Activated CD4-positive, alpha-beta T cell treated with anti-CD3 and anti-CD28 coated beads, Interleukin-2, amount 10 ng/mL, durations not matched to agents 7 days and 5 days (primary cell): Measurements from ENCODE around the gene TEAD2. TPM values are rescaled to one million over a fixed set of nuclear protein-coding genes. Genes with fewer than 3 reads are reported as not detected.

ENCODE experiments used
- CTCF ChIA-PET: fragments of 350-600 bp; sonication (Branson Sonifier 250); formaldehyde crosslinking; loops from one replicate; lab custom pipeline; 2021; ENCODE audit warnings: antibody characterized with exemption; lab: Charles Lee
- POLR2A ChIA-PET: fragments of 350-600 bp; sonication (Branson Sonifier 250); formaldehyde crosslinking; loops from one replicate; lab custom pipeline; 2021; ENCODE audit warnings: antibody characterized with exemption; lab: Charles Lee
- DNase-seq: peaks from one replicate; pipeline ENCODE4 v3.0.0-alpha.2; 2020
- H3K27ac Mint-ChIP-seq: one replicate; pipeline ENCODE4 v1.8.0; 2021; ENCODE audit warnings: mild to moderate bottlenecking, moderate library complexity, mixed read lengths
- H3K27me3 Mint-ChIP-seq: one replicate; pipeline ENCODE4 v1.8.0; 2021; ENCODE audit warnings: mixed read lengths
- H3K36me3 Mint-ChIP-seq: one replicate; pipeline ENCODE4 v1.8.0; 2021; ENCODE audit warnings: low read depth, mixed read lengths
- H3K4me1 Mint-ChIP-seq: one replicate; pipeline ENCODE4 v1.8.0; 2021; ENCODE audit warnings: mixed read lengths
- H3K4me3 Mint-ChIP-seq: one replicate; pipeline ENCODE4 v1.8.0; 2021; ENCODE audit warnings: mild to moderate bottlenecking, moderate library complexity, mixed read lengths
- H3K9me3 Mint-ChIP-seq: one replicate; pipeline ENCODE4 v1.8.0; 2021; ENCODE audit warnings: mixed read lengths
- total RNA-seq, 2 experiments: library from RNA; stranded (reverse); gene quantifications; one replicate each; pipeline ENCODE4 v1.2.3, GENCODE V29; 2021

Gene TEAD2
- total RNA-seq, 2 experiments from 2014 or later = not detected

DNA sequence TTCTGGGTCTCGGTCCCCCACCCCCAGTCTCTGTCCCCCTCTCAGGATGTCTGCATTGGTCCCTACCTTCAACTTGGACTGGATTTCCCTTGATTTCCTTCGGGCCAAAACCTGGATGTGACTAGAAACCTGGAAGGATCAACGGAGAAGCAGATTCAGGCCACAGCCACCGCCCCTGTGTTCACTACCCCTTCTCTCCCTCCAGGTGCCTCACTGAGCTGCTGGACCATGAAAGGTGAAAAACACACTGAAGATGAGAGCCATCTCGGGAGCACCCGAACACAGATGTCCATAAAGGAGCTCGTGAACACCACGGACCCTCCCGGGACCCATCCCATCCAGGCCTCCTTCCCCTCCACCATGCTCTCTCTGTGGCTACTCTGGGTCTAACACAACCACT, 5.0 kb downstream of the TEAD2 start:
- no peak overlapping the region for H3K4me3 Mint-ChIP-seq
- no peak overlapping the region for H3K27ac Mint-ChIP-seq
- no peak for DNase-seq
- peaks cover 23% of the 10 kb centered on the region for H3K4me1 Mint-ChIP-seq
- peaks cover 36% of the 10 kb centered on the region for H3K27me3 Mint-ChIP-seq
- ChIA-PET POLR2A (no interaction called here), CTCF (interaction anchor here (3.7 kb wide), 1 partner anchor 29 kb away, joined by 10 read pairs; no protein-coding TSS in a partner anchor)
- no peaks in the 10 kb centered on the region for H3K9me3 Mint-ChIP-seq
- no peaks in the 10 kb centered on the region for H3K36me3 Mint-ChIP-seq

DNA sequence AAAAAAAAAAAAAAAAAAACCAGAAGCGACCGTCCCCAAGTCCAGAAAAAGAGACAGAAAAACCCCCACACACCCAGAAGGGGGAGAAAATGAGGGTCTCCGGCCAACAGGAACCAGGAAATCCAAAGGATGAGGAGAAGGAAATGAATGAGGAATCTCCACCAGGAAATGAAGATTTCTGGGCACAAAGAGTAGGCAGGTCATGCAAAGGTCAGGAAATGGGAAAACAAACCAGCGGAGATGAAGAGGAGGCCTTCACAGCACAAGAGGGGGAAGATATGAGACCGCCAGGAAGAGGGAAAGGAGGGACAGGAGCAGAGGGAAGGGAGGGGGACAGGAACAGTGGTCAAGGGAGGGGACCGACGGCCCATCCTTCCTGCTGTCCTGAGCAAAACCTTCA, 5.8 kb downstream of the TEAD2 start:
- POLR2A ChIA-PET = no interaction called here

DNA sequence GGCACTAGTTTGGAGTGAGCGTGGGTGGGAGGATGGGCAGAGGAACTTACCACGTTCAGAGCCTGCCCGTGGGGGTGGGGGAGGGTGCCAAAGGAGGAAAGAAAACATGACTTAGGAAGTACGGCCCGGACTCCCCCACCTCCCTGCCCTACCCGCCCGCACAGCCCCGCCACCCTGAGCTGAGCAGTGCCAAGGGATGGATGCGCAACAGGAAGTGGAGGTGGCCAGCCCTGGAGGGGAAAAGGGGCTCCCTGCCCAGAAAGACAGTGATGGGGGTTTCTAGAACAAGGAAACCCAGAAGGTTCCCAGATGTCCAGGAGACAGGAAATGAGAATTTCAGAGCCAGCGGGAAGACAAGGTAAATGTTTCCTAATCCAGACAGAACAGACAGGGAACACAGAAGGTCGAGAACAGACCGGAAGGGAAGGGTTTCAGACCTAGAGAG, 6.3 kb downstream of the TEAD2 start:
- Mint-ChIP-seq H3K27ac (no peak overlapping the region), H3K27me3 (peaks cover 25% of the 10 kb centered on the region), H3K4me3 (no peak overlapping the region), H3K9me3 (no peaks in the 10 kb centered on the region), H3K36me3 (no peaks in the 10 kb centered on the region), H3K4me1 (peaks cover 14% of the 10 kb centered on the region)
- ChIA-PET POLR2A (no interaction called here), CTCF (no interaction called here)
- DNase-seq = no peak

More for the DNA sequence above, 5.8 kb downstream of the TEAD2 start:
- Mint-ChIP-seq H3K27ac (no peak overlapping the region), H3K4me3 (no peak overlapping the region), H3K27me3 (peaks cover 29% of the 10 kb centered on the region), H3K36me3 (no peaks in the 10 kb centered on the region), H3K9me3 (no peaks in the 10 kb centered on the region), H3K4me1 (peaks cover 16% of the 10 kb centered on the region)
- CTCF ChIA-PET = no interaction called here
- no peak for DNase-seq

DNA sequence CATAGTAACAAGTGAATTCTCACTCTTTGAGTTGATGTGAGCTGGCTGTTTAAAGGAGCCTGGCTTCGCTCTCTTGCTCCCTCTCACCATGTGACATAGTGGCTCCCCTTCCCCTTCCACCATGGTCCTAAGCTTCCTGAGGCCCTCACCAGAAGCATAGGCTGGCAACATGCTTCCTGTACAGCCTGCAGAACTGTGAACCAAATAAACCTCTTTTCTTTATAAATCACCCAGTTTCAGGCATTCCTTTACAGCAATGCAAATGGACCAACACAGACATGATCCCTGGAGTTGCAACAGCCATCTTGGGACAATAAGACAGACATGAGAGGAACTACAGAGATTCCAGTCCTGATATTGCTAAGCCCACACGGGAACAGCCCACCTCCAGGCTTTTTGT, 12.6 kb downstream of the TEAD2 start:
- H3K36me3 Mint-ChIP-seq = no peaks in the 10 kb centered on the region
- H3K9me3 Mint-ChIP-seq = peaks cover 3% of the 10 kb centered on the region
- H3K27ac Mint-ChIP-seq = no peak overlapping the region
- H3K4me3 Mint-ChIP-seq = no peak overlapping the region
- no peak for DNase-seq
- POLR2A ChIA-PET = no interaction called here
- CTCF ChIA-PET = no interaction called here
- H3K4me1 Mint-ChIP-seq = no peaks in the 10 kb centered on the region
- H3K27me3 Mint-ChIP-seq = peaks cover 4% of the 10 kb centered on the region

DNA sequence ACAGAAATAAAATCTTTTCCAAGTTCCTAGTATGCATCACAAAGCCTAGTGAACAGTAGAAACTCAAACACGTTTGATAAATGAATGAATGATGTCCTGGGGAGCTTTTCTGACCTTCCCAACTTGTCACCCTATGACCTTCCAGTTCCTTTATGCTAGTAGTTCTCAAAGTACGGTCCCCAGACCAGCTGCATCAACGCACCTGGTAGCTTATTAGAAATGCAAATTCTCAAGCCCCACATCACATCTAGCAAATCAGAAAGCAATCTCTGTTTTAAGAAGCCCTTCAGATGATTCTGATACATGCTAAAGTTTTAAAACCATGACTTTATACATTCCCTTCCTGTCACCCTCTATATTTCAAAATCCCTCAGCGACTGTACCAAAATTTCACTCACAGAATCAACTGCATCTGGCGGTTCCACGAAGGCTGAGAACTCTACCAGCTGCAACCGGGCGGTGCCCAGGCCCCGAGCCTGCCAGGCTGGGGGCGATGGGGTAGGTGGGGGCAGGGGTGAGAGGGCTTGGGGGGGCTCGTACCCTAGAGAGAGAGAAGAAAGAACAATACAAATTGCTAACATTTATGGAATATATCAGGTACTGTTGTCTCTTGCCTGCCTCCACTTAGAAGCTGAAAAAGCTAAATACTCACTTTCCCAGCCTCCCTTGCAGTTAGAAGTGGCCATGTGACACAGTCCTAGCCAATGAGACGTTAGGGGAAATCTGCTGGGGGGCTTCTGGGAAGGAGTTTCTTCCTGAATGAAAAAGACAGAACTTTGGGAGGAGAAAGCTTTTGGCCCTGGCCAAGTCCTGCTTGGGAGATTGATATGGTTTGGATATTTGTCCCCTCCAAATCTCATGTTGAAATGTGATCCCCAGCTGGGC, 13.7 kb downstream of the TEAD2 start:
- peaks cover 3% of the 10 kb centered on the region for H3K27me3 Mint-ChIP-seq
- no peak overlapping the region for H3K27ac Mint-ChIP-seq
- no peak for DNase-seq
- H3K4me3 Mint-ChIP-seq = no peak overlapping the region
- peaks cover 3% of the 10 kb centered on the region for H3K9me3 Mint-ChIP-seq
- H3K36me3 Mint-ChIP-seq = no peaks in the 10 kb centered on the region
- no peaks in the 10 kb centered on the region for H3K4me1 Mint-ChIP-seq
- ChIA-PET CTCF (interaction anchor here (0.6 kb wide), 1 partner anchor 20 kb away, joined by 5 read pairs; no protein-coding TSS in a partner anchor), POLR2A (interaction anchor here (0.6 kb wide), 1 partner anchor 350 kb away, joined by 5 read pairs; no protein-coding TSS in a partner anchor)

DNA sequence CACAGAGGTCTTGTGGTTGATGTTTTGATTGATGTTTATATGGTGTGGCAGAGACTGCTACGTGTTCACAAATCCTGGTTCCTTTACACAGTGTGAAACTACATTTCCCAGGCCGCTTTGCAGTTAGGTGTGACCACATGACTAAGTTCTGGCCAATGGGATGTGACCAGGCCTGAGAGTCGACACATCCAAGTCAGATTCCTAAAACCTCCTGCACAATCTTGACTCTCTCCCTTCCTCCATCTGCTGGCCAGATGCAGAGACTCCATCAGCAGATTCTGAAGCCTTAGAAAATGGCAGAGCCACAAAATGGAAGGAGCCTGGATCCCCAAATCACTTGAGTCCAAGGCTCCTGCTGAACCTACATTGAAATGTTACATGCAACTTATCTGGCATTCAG, 14.4 kb downstream of the TEAD2 start:
- H3K4me1 Mint-ChIP-seq = no peaks in the 10 kb centered on the region
- H3K27ac Mint-ChIP-seq = no peak overlapping the region
- H3K9me3 Mint-ChIP-seq = peaks cover 3% of the 10 kb centered on the region

DNA sequence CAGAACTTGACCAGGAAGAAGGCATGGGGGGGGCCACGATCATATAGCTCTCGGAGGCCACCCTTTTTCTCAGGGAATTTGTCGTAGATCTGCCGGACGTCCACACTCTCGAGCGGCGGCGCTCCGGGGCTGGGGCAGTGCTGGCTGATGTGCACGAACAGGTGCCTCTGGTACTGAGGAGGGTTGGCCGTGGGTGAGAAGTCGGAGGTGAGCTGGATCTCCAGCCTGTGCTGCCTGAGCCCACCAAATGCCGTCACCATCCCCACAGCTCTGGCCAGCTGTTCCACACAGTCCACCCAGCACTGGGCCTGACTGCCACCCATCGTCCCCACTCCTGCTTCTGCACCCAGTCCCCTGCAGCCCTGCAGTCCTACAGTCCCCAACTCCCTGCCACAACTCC, 15.0 kb downstream of the TEAD2 start:
- Mint-ChIP-seq H3K27ac (no peak overlapping the region), H3K4me1 (no peaks in the 10 kb centered on the region), H3K4me3 (no peak overlapping the region), H3K27me3 (no peaks in the 10 kb centered on the region), H3K36me3 (peaks cover 5% of the 10 kb centered on the region), H3K9me3 (peaks cover 3% of the 10 kb centered on the region)
- no peak for DNase-seq
- ChIA-PET CTCF (no interaction called here), POLR2A (no interaction called here)

More for the DNA sequence above, 14.4 kb downstream of the TEAD2 start:
- no peak for DNase-seq
- ChIA-PET CTCF (interaction anchor here (0.6 kb wide), 1 partner anchor 19 kb away, joined by 5 read pairs; no protein-coding TSS in a partner anchor), POLR2A (no interaction called here)
- no peak overlapping the region for H3K4me3 Mint-ChIP-seq
- H3K36me3 Mint-ChIP-seq = peaks cover 2% of the 10 kb centered on the region
- H3K27me3 Mint-ChIP-seq = no peaks in the 10 kb centered on the region

DNA sequence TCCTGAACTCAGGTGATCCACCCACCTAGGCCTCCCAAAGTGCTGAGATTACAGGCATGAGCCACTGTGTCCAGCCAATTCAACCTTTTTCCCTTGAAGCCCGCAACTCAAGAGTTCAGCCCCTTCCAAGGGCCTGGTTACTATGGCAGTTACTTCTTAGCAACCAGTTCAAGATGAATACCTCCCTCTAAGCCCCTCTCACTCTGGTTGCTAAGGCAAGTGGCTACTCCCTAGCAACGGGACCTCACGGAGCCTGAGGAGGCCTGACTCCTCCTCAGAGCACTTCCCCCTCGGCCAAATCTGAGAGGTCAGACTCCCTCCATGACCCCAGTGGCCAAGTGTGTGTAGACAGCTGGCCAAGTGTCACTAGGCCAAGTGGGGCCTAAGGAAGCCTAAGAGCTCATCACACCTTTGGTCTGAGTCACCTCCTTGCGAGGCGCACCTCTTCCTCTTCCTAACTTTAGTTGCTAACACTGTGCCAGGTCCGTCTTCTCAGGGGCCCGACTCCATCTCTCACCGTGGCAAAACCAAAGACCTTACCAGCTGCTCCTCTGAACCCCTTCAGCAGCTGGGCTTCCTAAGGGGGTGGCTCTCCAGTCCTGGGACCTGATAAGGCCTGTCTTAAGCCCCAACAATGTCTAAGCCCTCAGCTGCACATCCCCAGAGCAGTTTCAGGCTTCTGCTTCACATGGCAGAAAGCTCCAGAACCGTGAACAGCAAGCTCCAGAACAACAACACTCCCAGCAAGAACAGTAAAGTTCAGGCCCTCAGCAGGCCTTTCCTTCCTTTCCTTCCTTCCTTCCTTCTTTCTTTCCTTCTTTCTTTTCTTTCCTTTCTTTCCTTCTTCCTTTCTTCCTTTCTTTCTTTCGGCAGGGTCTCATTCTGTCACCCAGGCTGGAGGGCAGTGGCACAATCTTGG, 17.5 kb downstream of the TEAD2 start:
- DNase-seq = no peak
- peaks cover 18% of the 10 kb centered on the region for H3K36me3 Mint-ChIP-seq
- CTCF ChIA-PET = interaction anchor here (1.6 kb wide), 1 partner anchor 12 kb away, joined by 6 read pairs; no protein-coding TSS in a partner anchor
- no peak overlapping the region for H3K4me3 Mint-ChIP-seq
- H3K27me3 Mint-ChIP-seq = no peaks in the 10 kb centered on the region
- H3K4me1 Mint-ChIP-seq = peaks cover 7% of the 10 kb centered on the region
- POLR2A ChIA-PET = no interaction called here
- peaks cover 3% of the 10 kb centered on the region for H3K9me3 Mint-ChIP-seq
- H3K27ac Mint-ChIP-seq = no peak overlapping the region

DNA sequence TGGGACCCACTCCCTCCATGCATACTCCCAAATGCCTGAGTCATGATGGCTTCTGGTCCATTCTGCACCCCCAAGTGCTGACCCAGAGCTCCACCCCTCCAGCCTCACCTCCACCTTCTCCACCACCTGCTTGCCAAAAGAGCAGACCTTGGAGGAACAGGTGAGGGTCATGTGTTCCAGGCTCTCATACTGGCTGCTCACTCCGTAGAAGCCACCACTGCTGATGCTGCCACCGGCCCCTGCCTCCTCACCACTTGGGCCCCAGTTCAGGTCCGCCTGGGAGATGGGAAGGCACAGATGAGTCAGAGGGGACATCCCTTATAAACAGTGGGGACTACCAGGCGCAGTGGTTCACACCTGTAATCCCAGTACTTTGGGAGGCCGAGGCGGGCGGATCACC, 19.1 kb downstream of the TEAD2 start:
- Mint-ChIP-seq H3K36me3 (peaks cover 30% of the 10 kb centered on the region), H3K4me3 (no peak overlapping the region), H3K27ac (no peak overlapping the region), H3K4me1 (peaks cover 17% of the 10 kb centered on the region), H3K27me3 (no peaks in the 10 kb centered on the region), H3K9me3 (no peaks in the 10 kb centered on the region)
- CTCF ChIA-PET = interaction anchor here (0.7 kb wide), 1 partner anchor 135 kb away, joined by 5 read pairs; no protein-coding TSS in a partner anchor
- DNase-seq = no peak
- POLR2A ChIA-PET = interaction anchor here (0.6 kb wide), 1 partner anchor 100 kb away, joined by 3 read pairs; no protein-coding TSS in a partner anchor

DNA sequence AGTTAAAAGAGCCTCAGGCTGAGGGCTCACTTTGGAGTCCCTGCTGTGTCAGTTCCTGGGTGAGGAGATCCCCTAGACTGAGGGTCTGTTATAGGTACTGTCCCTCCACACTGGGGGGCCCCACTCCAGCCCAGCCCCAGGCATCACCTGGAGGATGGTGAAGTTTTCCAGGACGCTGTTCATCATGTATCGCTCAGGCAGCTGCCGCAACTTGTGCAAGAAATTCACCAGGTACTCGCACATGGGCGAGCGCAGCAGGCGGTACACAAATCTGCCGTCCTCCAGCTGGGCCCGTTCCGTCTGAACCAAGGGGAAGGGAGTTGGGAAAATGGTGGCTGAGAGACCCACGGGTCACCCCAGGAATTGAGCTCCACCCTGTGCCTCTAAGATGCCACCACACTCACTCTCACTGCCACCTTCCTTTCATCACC, 19.9 kb downstream of the TEAD2 start:
- H3K36me3 Mint-ChIP-seq = peaks cover 38% of the 10 kb centered on the region
- H3K4me1 Mint-ChIP-seq = peaks cover 23% of the 10 kb centered on the region
- ChIA-PET CTCF (no interaction called here), POLR2A (no interaction called here)
- no peak for DNase-seq
- H3K27me3 Mint-ChIP-seq = no peaks in the 10 kb centered on the region
- no peaks in the 10 kb centered on the region for H3K9me3 Mint-ChIP-seq
- no peak overlapping the region for H3K4me3 Mint-ChIP-seq
- no peak overlapping the region for H3K27ac Mint-ChIP-seq

DNA sequence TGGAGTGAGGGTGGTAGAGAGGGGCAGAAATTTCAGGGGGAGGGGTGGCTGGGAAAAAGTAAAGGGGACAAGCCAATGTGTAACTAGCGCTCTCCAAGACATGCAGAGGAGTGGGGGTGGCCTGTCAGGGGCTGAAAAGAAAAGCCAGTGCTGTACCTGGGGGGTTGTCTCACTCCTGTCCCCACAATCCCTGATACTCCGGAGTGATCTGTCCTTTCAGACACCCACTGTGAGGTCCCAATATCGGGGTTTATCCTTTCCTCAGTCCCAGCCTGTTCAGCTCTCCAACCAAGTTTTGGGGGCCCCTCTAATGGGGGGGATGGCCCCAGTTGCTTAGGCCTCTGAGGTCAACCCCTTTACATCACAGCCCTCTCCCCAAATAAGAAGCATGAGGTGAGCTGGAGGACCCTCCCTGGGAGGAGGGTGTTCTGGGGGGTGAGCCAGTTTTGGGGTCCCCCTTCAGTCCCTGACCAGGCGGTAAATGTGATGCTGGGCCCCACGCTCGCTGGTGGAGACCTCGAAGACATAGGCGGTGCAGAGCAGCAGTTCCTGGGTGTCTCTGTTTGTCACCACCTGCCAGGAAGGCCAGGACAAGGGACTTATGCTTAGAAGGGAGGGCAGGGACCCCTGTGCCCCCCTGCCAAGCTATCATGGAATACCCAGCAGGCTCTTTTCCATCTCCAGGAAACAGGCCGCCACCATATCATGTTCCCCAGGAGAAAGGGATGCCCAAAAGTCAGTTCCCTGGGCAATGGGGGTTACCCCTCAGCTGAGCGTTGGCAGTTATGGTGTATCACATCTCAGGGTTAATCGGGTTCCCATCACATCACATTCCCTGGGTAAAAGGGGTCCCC, 21.1 kb downstream of the TEAD2 start:
- H3K27ac Mint-ChIP-seq = no peak overlapping the region
- H3K4me1 Mint-ChIP-seq = peaks cover 34% of the 10 kb centered on the region
- DNase-seq = no peak
- POLR2A ChIA-PET = no interaction called here
- no peaks in the 10 kb centered on the region for H3K27me3 Mint-ChIP-seq
- H3K4me3 Mint-ChIP-seq = no peak overlapping the region
- CTCF ChIA-PET = interaction anchor here (0.7 kb wide), 1 partner anchor 244 kb away, joined by 5 read pairs; no protein-coding TSS in a partner anchor
- peaks cover 45% of the 10 kb centered on the region for H3K36me3 Mint-ChIP-seq
- H3K9me3 Mint-ChIP-seq = no peaks in the 10 kb centered on the region
